Measurements from ENCODE around the gene C2orf15. TPM values are rescaled to one million over a fixed set of nuclear protein-coding genes. Genes with fewer than 3 reads are reported as not detected.

Gene C2orf15
- total and polyA plus RNA-seq, 10 of the 15 experiments (the other 5 are each of a cell fraction or from before 2014, with no cell fraction given), result 1.4 to 3.4 (median 2.4) TPM

Small RNA genes lying within 50 kb of the gene (small RNA-seq; reads per million reads assigned to genes)
- not detected for gene AC092587.1

Other genes starting within 250 kb of the C2orf15 start
Only the 7 nearest of the 9 such genes appear.
- gene TSGA10, start 13.2 kb downstream of the C2orf15 start, total RNA-seq (2014; rRNA removed), result 5.6 and 6.3 TPM in 2 replicates
- 13.4 and 14.5 TPM in 2 replicates for gene TSGA10, start 13.2 kb downstream of the C2orf15 start, total RNA-seq (2014; rRNA removed; fragmentation: Illumina TruSeq; extraction: Trizol)
- 6.2 and 7.2 TPM in 2 replicates for gene TSGA10, start 13.2 kb downstream of the C2orf15 start, total RNA-seq (2021)
- gene TSGA10, start 13.2 kb downstream of the C2orf15 start, polyA plus RNA-seq (2011; rRNA removed), result 4.6 and 5.3 TPM in 2 replicates
- gene TSGA10, start 13.2 kb downstream of the C2orf15 start, polyA plus RNA-seq (2014; fragmentation: Illumina TruSeq; extraction: Trizol), result 7.9 and 9.1 TPM in 2 replicates
- gene TSGA10, start 13.2 kb downstream of the C2orf15 start, polyA plus RNA-seq (2014; fragmentation: Nextera tagmentation; extraction: Ambion mirVana), result 10 to 100 TPM; 10.2 to 11.6 TPM
- 5.3 TPM in 2 replicates for gene TSGA10, start 13.2 kb downstream of the C2orf15 start, polyA plus RNA-seq (2014; rRNA removed)
- 10 to 100 TPM in 1 of 2 experiments, 1 to 10 TPM in 1; 8.1 to 13.5 TPM for gene TSGA10, start 13.2 kb downstream of the C2orf15 start, polyA plus RNA-seq (2016; fragmentation: Nextera tagmentation; extraction: Ambion mirVana)
- 8.0 and 8.3 TPM in 2 replicates for gene LIPT1, start 13.3 kb downstream of the C2orf15 start, total RNA-seq (2014; rRNA removed)
- 10.4 and 10.9 TPM in 2 replicates for gene LIPT1, start 13.3 kb downstream of the C2orf15 start, total RNA-seq (2014; rRNA removed; fragmentation: Illumina TruSeq; extraction: Trizol)
- gene LIPT1, start 13.3 kb downstream of the C2orf15 start, total RNA-seq (2021), result 7.2 and 8.5 TPM in 2 replicates
- gene LIPT1, start 13.3 kb downstream of the C2orf15 start, polyA plus RNA-seq (2011; rRNA removed), result 15.5 and 22.3 TPM in 2 replicates
- gene LIPT1, start 13.3 kb downstream of the C2orf15 start, polyA plus RNA-seq (2014; fragmentation: Illumina TruSeq; extraction: Trizol), result 13.0 and 16.9 TPM in 2 replicates
- 10 to 100 TPM; 14.4 to 15.3 TPM for gene LIPT1, start 13.3 kb downstream of the C2orf15 start, polyA plus RNA-seq (2014; fragmentation: Nextera tagmentation; extraction: Ambion mirVana)
- 8.4 and 9.4 TPM in 2 replicates for gene LIPT1, start 13.3 kb downstream of the C2orf15 start, polyA plus RNA-seq (2014; rRNA removed)
- gene LIPT1, start 13.3 kb downstream of the C2orf15 start, polyA plus RNA-seq (2016; fragmentation: Nextera tagmentation; extraction: Ambion mirVana), result 10 to 100 TPM; 10.8 TPM
- 36.9 and 47.4 TPM in 2 replicates for gene MITD1, start 39.4 kb downstream of the C2orf15 start, total RNA-seq (2014; rRNA removed)
- gene MITD1, start 39.4 kb downstream of the C2orf15 start, total RNA-seq (2014; rRNA removed; fragmentation: Illumina TruSeq; extraction: Trizol), result 68.1 and 74.9 TPM in 2 replicates
- 33.0 and 35.6 TPM in 2 replicates for gene MITD1, start 39.4 kb downstream of the C2orf15 start, total RNA-seq (2021)
- gene MITD1, start 39.4 kb downstream of the C2orf15 start, polyA plus RNA-seq (2011; rRNA removed), result 52.6 and 89.2 TPM in 2 replicates
- 74.3 and 90.7 TPM in 2 replicates for gene MITD1, start 39.4 kb downstream of the C2orf15 start, polyA plus RNA-seq (2014; fragmentation: Illumina TruSeq; extraction: Trizol)
- 100 to 1,000 TPM; 106 to 116 TPM for gene MITD1, start 39.4 kb downstream of the C2orf15 start, polyA plus RNA-seq (2014; fragmentation: Nextera tagmentation; extraction: Ambion mirVana)
- gene MITD1, start 39.4 kb downstream of the C2orf15 start, polyA plus RNA-seq (2014; rRNA removed), result 46.6 and 61.9 TPM in 2 replicates
- 10 to 100 TPM; 61.2 to 65.1 TPM for gene MITD1, start 39.4 kb downstream of the C2orf15 start, polyA plus RNA-seq (2016; fragmentation: Nextera tagmentation; extraction: Ambion mirVana)
- gene MRPL30, start 39.5 kb downstream of the C2orf15 start, total RNA-seq (2014; rRNA removed), result 40.2 and 45.5 TPM in 2 replicates
- 51.3 TPM in 2 replicates for gene MRPL30, start 39.5 kb downstream of the C2orf15 start, total RNA-seq (2014; rRNA removed; fragmentation: Illumina TruSeq; extraction: Trizol)
- 30.3 and 33.6 TPM in 2 replicates for gene MRPL30, start 39.5 kb downstream of the C2orf15 start, total RNA-seq (2021)
- 39.8 and 64.5 TPM in 2 replicates for gene MRPL30, start 39.5 kb downstream of the C2orf15 start, polyA plus RNA-seq (2011; rRNA removed)
- gene MRPL30, start 39.5 kb downstream of the C2orf15 start, polyA plus RNA-seq (2014; fragmentation: Illumina TruSeq; extraction: Trizol), result 63.3 and 94.8 TPM in 2 replicates
- 10 to 100 TPM; 34.9 to 53.1 TPM for gene MRPL30, start 39.5 kb downstream of the C2orf15 start, polyA plus RNA-seq (2014; fragmentation: Nextera tagmentation; extraction: Ambion mirVana)
- 32.2 and 39.9 TPM in 2 replicates for gene MRPL30, start 39.5 kb downstream of the C2orf15 start, polyA plus RNA-seq (2014; rRNA removed)
- 10 to 100 TPM; 35.7 to 42.8 TPM for gene MRPL30, start 39.5 kb downstream of the C2orf15 start, polyA plus RNA-seq (2016; fragmentation: Nextera tagmentation; extraction: Ambion mirVana)
- gene LYG2, start 114.0 kb downstream of the C2orf15 start, total RNA-seq (2014; rRNA removed), result not detected in 2 replicates
- gene LYG2, start 114.0 kb downstream of the C2orf15 start, total RNA-seq (2014; rRNA removed; fragmentation: Illumina TruSeq; extraction: Trizol), result not detected in 2 replicates
- gene LYG2, start 114.0 kb downstream of the C2orf15 start, total RNA-seq (2021), result not detected in 2 replicates
- gene LYG2, start 114.0 kb downstream of the C2orf15 start, polyA plus RNA-seq (2011; rRNA removed), result not detected in 2 replicates
- 0.30 TPM in 1 of 2 replicates, not detected in the other for gene LYG2, start 114.0 kb downstream of the C2orf15 start, polyA plus RNA-seq (2014; fragmentation: Illumina TruSeq; extraction: Trizol)
- under 1 TPM; 0.11 to 0.23 TPM for gene LYG2, start 114.0 kb downstream of the C2orf15 start, polyA plus RNA-seq (2014; fragmentation: Nextera tagmentation; extraction: Ambion mirVana)
- not detected in 2 replicates for gene LYG2, start 114.0 kb downstream of the C2orf15 start, polyA plus RNA-seq (2014; rRNA removed)
- under 1 TPM; 0.51 to 0.95 TPM for gene LYG2, start 114.0 kb downstream of the C2orf15 start, polyA plus RNA-seq (2016; fragmentation: Nextera tagmentation; extraction: Ambion mirVana)
- gene LYG1, start 159.5 kb downstream of the C2orf15 start, total RNA-seq (2014; rRNA removed), result 0.34 and 0.60 TPM in 2 replicates
- gene LYG1, start 159.5 kb downstream of the C2orf15 start, total RNA-seq (2014; rRNA removed; fragmentation: Illumina TruSeq; extraction: Trizol), result 0.27 and 0.41 TPM in 2 replicates
- 0.21 TPM in 1 of 2 replicates, not detected in the other for gene LYG1, start 159.5 kb downstream of the C2orf15 start, total RNA-seq (2021)
- gene LYG1, start 159.5 kb downstream of the C2orf15 start, polyA plus RNA-seq (2011; rRNA removed), result 1.3 TPM in 2 replicates
- 0.88 and 1.8 TPM in 2 replicates for gene LYG1, start 159.5 kb downstream of the C2orf15 start, polyA plus RNA-seq (2014; fragmentation: Illumina TruSeq; extraction: Trizol)
- 1 to 10 TPM in 1 of 2 experiments, under 1 TPM in 1; 0.79 to 1.2 TPM for gene LYG1, start 159.5 kb downstream of the C2orf15 start, polyA plus RNA-seq (2014; fragmentation: Nextera tagmentation; extraction: Ambion mirVana)
- 0.70 and 0.72 TPM in 2 replicates for gene LYG1, start 159.5 kb downstream of the C2orf15 start, polyA plus RNA-seq (2014; rRNA removed)
- gene LYG1, start 159.5 kb downstream of the C2orf15 start, polyA plus RNA-seq (2016; fragmentation: Nextera tagmentation; extraction: Ambion mirVana), result under 1 TPM; 0.33 to 0.83 TPM
- 37.4 and 45.4 TPM in 2 replicates for gene TXNDC9, start 194.6 kb downstream of the C2orf15 start, total RNA-seq (2014; rRNA removed)
- 48.2 and 53.1 TPM in 2 replicates for gene TXNDC9, start 194.6 kb downstream of the C2orf15 start, total RNA-seq (2014; rRNA removed; fragmentation: Illumina TruSeq; extraction: Trizol)
- gene TXNDC9, start 194.6 kb downstream of the C2orf15 start, total RNA-seq (2021), result 26.6 and 28.8 TPM in 2 replicates
- gene TXNDC9, start 194.6 kb downstream of the C2orf15 start, polyA plus RNA-seq (2011; rRNA removed), result 37.0 and 57.1 TPM in 2 replicates
- 48.6 and 56.8 TPM in 2 replicates for gene TXNDC9, start 194.6 kb downstream of the C2orf15 start, polyA plus RNA-seq (2014; fragmentation: Illumina TruSeq; extraction: Trizol)
- gene TXNDC9, start 194.6 kb downstream of the C2orf15 start, polyA plus RNA-seq (2014; fragmentation: Nextera tagmentation; extraction: Ambion mirVana), result 100 to 1,000 TPM; 136 to 170 TPM
- 23.0 and 27.0 TPM in 2 replicates for gene TXNDC9, start 194.6 kb downstream of the C2orf15 start, polyA plus RNA-seq (2014; rRNA removed)
- 10 to 100 TPM; 76.0 to 77.3 TPM for gene TXNDC9, start 194.6 kb downstream of the C2orf15 start, polyA plus RNA-seq (2016; fragmentation: Nextera tagmentation; extraction: Ambion mirVana)